Thyroid gland (tissue), 4 donors: Measurements from ENCODE around the gene ZBTB49. TPM values are rescaled to one million over a fixed set of nuclear protein-coding genes. Genes with fewer than 3 reads are reported as not detected.

Source experiments
- DNase-seq, 2 donors: peaks; one replicate each; pipeline ENCODE4 v3.0.0-alpha.2; 2019
- H3K27ac ChIP-seq, 3 donors: fragments of 200-600 bp; sonication (generic); 1 replicate in 2 of 3; 2 replicates in 1 of 3; pipeline ENCODE4 v1.5.1; 2016 to 2019; ENCODE audit warnings: mild to moderate bottlenecking in 1 of 3, moderate library complexity in 1 of 3
- H3K27me3 ChIP-seq: fragments of 200-600 bp; sonication (generic); one replicate; pipeline ENCODE4 v1.5.1; 2019
- H3K36me3 ChIP-seq, 2 donors: fragments of 200-600 bp; sonication (generic); one replicate each; pipeline ENCODE4 v1.5.1; 2016 to 2019
- H3K4me1 ChIP-seq, 2 donors: fragments of 200-600 bp; sonication (generic); one replicate each; pipeline ENCODE4 v1.5.1; 2017 to 2019
- H3K4me3 ChIP-seq, 3 donors: fragments of 200-600 bp; sonication (generic); replicated peaks in 1 of 3; 1 replicate in 2 of 3; 2 replicates in 1 of 3; pipeline ENCODE4 v1.5.1; 2016; ENCODE audit warnings: mild to moderate bottlenecking in 1 of 3
- H3K9me3 ChIP-seq: fragments of 200-600 bp; sonication (generic); one replicate; pipeline ENCODE4 v1.5.1; 2017
- POLR2A ChIP-seq, 2 donors: fragments of 450-650 bp; IDR thresholded peaks; one replicate each; pipeline ENCODE4 v1.6.1; 2017; ENCODE audit warnings: antibody characterized with exemption in 2 of 2, mild to moderate bottlenecking in 2 of 2, moderate library complexity in 1 of 2
- WGBS, 2 donors: methylation state at CpG; one replicate each; pipeline ENCODE4 v1.1.5; 2017; 5-methylcytosine and 5-hydroxymethylcytosine counted together
- intact Hi-C: fragments of 100-400 bp; cut with DNase I; formaldehyde crosslinking; loops from one replicate; pipeline ENCODE4 v1.15.1; 2023
- total RNA-seq, 4 donors: library from RNA; depleted of rRNA; stranded (reverse); fragments of >200 nt; gene quantifications; one replicate each; pipeline ENCODE4 v1.2.3, GENCODE V29; 2016
- TF ChIP-seq, protein P1 (sequence below), 6 experiments: fragments of 200-600 bp in 3 of 6; fragments of 450-650 bp in 3 of 6; sonication (generic) in 3 of 6; IDR thresholded peaks; one replicate each; pipeline ENCODE4 v1.5.1; 2016 to 2019; ENCODE audit warnings: antibody characterized with exemption in 6 of 6, mild to moderate bottlenecking in 2 of 6, inconsistent platforms in 1 of 6, moderate library complexity in 1 of 6

The ZBTB49 gene, protein sequence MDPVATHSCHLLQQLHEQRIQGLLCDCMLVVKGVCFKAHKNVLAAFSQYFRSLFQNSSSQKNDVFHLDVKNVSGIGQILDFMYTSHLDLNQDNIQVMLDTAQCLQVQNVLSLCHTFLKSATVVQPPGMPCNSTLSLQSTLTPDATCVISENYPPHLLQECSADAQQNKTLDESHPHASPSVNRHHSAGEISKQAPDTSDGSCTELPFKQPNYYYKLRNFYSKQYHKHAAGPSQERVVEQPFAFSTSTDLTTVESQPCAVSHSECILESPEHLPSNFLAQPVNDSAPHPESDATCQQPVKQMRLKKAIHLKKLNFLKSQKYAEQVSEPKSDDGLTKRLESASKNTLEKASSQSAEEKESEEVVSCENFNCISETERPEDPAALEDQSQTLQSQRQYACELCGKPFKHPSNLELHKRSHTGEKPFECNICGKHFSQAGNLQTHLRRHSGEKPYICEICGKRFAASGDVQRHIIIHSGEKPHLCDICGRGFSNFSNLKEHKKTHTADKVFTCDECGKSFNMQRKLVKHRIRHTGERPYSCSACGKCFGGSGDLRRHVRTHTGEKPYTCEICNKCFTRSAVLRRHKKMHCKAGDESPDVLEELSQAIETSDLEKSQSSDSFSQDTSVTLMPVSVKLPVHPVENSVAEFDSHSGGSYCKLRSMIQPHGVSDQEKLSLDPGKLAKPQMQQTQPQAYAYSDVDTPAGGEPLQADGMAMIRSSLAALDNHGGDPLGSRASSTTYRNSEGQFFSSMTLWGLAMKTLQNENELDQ
- 10 to 100 TPM in 2 of 4 donors, 1 to 10 TPM in 2; 7.5 to 21.7 (median 9.2) TPM for total RNA-seq

DNA sequence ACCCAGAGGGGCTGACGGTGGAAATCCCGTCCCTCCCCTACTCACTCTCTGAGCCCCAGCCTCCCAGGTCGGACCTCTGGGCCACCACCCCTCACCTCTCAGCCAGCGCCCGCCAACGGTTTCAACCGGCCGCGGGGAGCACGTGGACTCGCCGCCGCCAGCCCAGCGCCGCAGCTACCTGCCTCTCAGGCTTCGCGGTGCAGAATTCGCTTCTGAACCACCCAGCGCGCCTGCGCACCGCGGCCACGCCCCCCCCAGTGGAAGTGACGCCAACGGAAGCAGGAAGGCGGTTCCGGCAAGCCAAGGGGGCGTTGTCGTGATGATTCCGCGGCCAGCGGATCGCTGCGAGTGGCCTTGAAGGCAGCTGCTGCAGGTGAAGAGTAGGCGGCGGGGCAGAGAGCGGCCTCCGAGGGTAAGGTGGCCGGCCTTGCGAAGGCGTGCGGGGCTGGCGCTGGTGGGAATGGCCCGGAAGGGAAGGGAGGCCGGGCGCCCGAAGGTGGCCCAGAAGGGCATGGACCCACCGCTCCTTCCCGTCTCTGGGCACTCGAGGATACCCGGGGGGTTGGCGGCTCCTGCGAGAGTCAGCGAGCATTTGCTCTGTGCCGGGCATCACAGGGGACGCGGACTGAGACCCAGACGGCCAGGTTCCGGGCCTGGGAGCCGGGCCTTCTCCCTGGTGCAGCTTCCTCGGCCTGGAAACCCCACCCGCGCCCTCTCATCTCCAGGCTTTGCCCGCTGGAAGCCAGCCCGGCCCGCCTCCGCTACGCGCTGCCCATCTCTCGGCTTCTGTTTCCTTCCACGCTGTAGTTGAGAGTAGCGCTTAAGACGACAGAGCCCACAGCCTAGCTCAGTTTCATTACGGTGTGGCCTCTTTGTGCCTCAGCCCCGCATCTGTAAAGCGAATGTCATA is at the start of gene ZBTB49, which contains the start of gene LYAR:
Gene ZBTB49, plus strand, starts transcription at position 311 of the 910 bp plus-strand sequence. CDS start 9,695 bp downstream, outside the sequence.
Gene LYAR, minus strand, starts transcription at position 214 of the 910 bp plus-strand sequence. CDS start 6,412 bp downstream, outside the sequence.
- no peaks in the 10 kb centered on the region for H3K9me3 ChIP-seq
- peak; percentile 92 to 95 for DNase-seq
- H3K36me3 ChIP-seq, result no peaks in the 10 kb centered on the region
- no peaks in the 10 kb centered on the region for H3K27me3 ChIP-seq
- H3K27ac ChIP-seq, result peak within 1 kb of the TSS in 1 of 3 donors; percentile 44
- TF ChIP-seq, protein P1, sequence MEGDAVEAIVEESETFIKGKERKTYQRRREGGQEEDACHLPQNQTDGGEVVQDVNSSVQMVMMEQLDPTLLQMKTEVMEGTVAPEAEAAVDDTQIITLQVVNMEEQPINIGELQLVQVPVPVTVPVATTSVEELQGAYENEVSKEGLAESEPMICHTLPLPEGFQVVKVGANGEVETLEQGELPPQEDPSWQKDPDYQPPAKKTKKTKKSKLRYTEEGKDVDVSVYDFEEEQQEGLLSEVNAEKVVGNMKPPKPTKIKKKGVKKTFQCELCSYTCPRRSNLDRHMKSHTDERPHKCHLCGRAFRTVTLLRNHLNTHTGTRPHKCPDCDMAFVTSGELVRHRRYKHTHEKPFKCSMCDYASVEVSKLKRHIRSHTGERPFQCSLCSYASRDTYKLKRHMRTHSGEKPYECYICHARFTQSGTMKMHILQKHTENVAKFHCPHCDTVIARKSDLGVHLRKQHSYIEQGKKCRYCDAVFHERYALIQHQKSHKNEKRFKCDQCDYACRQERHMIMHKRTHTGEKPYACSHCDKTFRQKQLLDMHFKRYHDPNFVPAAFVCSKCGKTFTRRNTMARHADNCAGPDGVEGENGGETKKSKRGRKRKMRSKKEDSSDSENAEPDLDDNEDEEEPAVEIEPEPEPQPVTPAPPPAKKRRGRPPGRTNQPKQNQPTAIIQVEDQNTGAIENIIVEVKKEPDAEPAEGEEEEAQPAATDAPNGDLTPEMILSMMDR (IDR thresholded peaks at IDR 0.05), result no peak
- peak in 1 of 2 donors; percentile 79 for TF ChIP-seq POLR2A (IDR thresholded peaks at IDR 0.05)
- peaks cover 17 to 18% of the 10 kb centered on the region in 2 donors for H3K4me1 ChIP-seq
- H3K4me3 ChIP-seq, result peak within 1 kb of the TSS; percentile 35 to 89 (median 89)
- intact Hi-C loops, result loop anchor here (5.0 kb wide), 1 partner anchor 43 kb away; the partner anchor contains the start of gene TMEM128
- WGBS, 2 donors, result 0 to 1% methylated on average over 19 to 40 of the region's 77 CpGs

DNA sequence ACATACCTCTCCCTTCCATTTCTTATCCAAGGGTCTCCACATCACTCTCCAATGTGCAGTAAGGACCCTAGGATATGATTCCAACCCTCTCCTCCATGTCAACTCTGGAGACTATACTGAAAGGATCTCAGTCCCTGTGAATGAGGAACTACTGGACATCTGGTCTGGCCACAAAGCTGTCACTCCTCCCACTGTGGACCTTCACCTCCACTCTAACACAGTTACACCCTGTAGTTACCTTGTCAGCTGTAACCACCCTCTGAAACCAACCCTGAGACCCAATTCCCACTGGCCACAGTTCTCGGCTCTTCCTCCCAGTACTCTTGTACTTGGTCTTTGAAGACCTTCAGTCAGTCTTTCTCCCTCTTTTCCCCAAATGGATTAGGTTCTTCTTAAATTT is 44.9 kb upstream of the ZBTB49 start:
- H3K27ac ChIP-seq, result no peak overlapping the region
- DNase-seq, result no peak
- 96 to 97% methylated on average over 1 of the region's 1 CpG for WGBS, 2 donors
- H3K27me3 ChIP-seq, result no peaks in the 10 kb centered on the region
- TF ChIP-seq, protein P1 (IDR thresholded peaks at IDR 0.05), result no peak
- TF ChIP-seq POLR2A (IDR thresholded peaks at IDR 0.05), result no peak
- peaks cover 20 to 40% of the 10 kb centered on the region in 2 donors for H3K36me3 ChIP-seq
- peaks cover 11 to 15% of the 10 kb centered on the region in 2 donors for H3K4me1 ChIP-seq
- no peak overlapping the region for H3K4me3 ChIP-seq
- no peaks in the 10 kb centered on the region for H3K9me3 ChIP-seq
- intact Hi-C loops, result loop anchor here (5.0 kb wide), 1 partner anchor 42 kb away; no protein-coding TSS in a partner anchor

DNA sequence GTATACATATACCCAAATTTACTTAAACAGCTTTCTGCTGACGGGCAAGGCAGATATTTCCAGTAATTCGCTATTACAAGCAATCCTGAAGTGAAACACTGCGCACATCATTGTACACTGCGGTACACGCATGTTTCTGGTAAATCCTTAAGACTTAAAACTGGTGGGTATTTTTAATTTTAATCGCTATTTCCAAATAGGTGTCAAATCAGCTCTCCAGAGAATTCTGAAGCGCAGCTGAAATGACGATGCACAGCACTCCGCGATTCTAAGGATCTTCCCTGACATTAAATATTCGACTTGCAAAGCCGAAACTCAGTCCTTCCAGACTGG is 42.4 kb upstream of the ZBTB49 start:
- intact Hi-C loops, result loop anchor here (5.0 kb wide), 1 partner anchor 40 kb away; no protein-coding TSS in a partner anchor
- no peaks in the 10 kb centered on the region for H3K9me3 ChIP-seq
- WGBS, 2 donors, result 0 to 1% methylated on average over 12 of the region's 12 CpGs
- no peaks in the 10 kb centered on the region for H3K27me3 ChIP-seq
- TF ChIP-seq, protein P1 (IDR thresholded peaks at IDR 0.05), result no peak
- TF ChIP-seq POLR2A (IDR thresholded peaks at IDR 0.05), result no peak
- no peak for DNase-seq
- peaks cover 9 to 26% of the 10 kb centered on the region in 2 donors for H3K36me3 ChIP-seq
- peak overlapping the region; percentile 38 to 82 (median 81) for H3K4me3 ChIP-seq
- H3K27ac ChIP-seq, result peak overlapping the region; percentile 77 to 93 (median 86)
- H3K4me1 ChIP-seq, result peaks cover 11 to 15% of the 10 kb centered on the region in 2 donors

DNA sequence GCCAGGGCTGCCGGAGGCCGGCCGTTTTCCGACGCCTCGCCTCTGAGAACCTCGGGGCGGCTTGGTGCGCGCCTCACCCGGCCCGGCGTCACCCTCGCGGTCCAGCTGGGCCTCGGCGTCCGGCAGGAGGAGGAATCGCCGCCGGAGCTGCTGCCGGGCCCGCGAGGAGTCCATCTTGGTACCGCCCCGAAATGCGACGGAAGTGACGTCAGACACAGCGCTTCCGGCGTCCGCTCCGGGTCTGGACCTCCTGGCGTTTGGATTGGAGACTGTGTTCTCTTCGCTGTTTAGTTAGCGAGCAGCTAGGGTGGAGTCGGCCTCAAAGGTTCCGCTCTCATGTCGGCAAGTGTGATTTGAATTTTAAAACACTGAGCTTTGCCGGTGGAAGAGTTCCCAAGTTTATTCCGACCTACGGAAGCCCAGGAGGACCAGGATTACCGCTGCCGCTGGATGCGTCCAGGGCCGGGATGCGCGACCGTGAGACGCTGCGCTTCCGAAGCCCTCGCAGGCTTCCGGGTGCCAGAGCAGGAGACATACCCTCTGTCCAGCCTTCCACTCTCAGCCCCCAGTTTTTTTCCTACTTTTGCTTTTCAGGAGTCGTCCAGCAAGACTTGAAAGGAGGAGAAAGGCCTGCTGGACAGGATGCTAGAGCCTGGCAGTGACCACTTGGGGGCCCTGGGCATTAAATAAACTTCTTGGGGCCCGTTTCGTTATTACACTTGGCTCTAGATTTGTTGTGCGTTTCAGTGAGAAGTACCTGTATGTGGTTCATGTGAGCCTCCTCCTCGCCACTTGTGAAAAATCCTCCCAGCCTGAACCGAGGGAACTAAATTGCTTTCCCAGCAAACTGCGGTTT is 41.8 kb upstream of the ZBTB49 start, which contains the start of gene TMEM128:
Gene TMEM128, minus strand, starts transcription at position 195 of the 856 bp plus-strand sequence. Its CDS starts 21 bp downstream, at position 174.
- peak; percentile 91 for DNase-seq
- Histone ChIP-seq H3K36me3 (peaks cover 9 to 20% of the 10 kb centered on the region in 2 donors), H3K4me1 (peaks cover 11 to 15% of the 10 kb centered on the region in 2 donors), H3K4me3 (peak within 1 kb of the TSS; percentile 38 to 82 (median 81)), H3K27ac (peak within 1 kb of the TSS; percentile 77 to 93 (median 86)), H3K9me3 (no peaks in the 10 kb centered on the region), H3K27me3 (no peaks in the 10 kb centered on the region)
- TF ChIP-seq POLR2A (IDR thresholded peaks at IDR 0.05), result peak in 1 of 2 donors; percentile 78
- TF ChIP-seq, protein P1 (IDR thresholded peaks at IDR 0.05), result peak in 4 of 6 experiments; percentile 3 to 49 (median 28)
- intact Hi-C loops, result loop anchor here (5.0 kb wide), 1 partner anchor 39 kb away; no protein-coding TSS in a partner anchor
- WGBS, 2 donors, result 1% methylated on average over 33 to 47 of the region's 62 CpGs
